Stimulated activated naive CD4-positive, alpha-beta T cell (primary cell): ENCODE measurements around the gene CHN1.
A peak's percentile ranks its signal among the peaks of the same experiment; 100 is the strongest.

ENCODE experiments used
- DNase-seq, 6 experiments: peaks; one replicate each; lab custom pipeline; 2025; lab: John Stamatoyannopoulos, UW

Gene CHN1

DNA sequence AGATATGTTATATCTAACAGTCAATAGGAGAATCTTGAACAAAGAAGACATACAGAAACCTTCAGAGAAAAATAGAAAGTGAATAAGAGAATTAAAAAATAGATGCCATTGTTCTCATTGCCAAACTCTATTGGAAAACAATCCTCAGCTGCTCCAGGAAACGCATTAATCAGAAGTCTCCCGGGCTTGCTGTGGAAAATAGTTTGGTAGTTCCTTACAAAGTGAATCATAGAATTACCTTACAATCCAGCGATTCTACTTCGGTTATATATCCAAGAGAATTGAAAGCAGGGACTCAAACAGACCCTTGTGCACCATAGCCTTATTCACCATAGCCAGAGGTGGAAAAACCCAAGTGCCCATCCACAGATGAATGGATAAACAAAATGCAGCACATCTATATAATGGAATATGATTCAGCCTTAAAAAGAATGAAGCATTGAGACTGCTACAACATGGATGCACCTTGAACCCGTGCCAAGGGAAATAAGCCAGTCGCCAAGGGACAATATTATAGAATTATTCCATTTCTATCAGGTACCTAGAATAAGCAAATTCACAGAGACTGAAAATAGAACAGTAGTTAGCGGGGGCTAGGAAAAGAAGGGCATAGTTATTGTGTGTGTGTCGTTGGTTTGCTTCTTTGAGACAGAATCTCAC is 219.0 kb downstream of the CHN1 start:
- no peak for DNase-seq

DNA sequence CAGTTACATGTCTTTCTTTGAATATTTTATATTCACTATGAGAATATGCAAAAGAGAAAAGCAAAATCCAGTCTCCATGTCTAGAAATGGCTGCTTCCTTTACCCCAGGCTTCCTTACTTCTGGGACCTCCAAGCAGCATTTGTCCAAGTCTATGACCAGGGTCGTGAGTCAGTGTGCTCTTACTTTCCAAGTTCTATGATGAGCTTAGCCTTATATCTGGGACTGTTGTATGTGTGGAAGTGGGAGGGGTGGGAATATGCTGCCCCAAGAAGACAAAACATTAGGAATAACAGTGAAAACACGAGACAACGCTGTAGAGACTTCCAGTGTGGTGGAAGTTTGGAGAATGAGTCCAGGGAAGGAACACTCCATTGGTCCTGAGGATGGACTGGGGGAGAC is 219.7 kb downstream of the CHN1 start:
- DNase-seq, result no peak

DNA sequence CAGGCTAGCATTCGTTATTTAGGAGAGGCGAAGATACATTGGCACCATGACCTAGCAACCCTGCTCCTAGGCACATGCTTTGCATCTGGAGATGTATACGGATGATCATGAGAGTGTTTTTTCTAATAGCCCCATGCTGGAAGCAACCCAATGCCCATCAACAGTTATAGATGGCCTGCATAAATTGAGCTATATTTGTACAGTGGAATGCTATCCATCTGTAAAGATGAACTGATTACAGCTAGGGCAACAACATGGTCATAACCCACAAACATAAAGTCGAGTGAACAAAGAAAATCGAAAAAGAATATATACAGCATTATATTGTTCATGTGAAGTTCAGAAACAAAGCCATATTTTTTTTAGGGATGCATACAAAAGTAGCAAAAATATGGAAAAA is 220.3 kb downstream of the CHN1 start:
- no peak for DNase-seq

DNA sequence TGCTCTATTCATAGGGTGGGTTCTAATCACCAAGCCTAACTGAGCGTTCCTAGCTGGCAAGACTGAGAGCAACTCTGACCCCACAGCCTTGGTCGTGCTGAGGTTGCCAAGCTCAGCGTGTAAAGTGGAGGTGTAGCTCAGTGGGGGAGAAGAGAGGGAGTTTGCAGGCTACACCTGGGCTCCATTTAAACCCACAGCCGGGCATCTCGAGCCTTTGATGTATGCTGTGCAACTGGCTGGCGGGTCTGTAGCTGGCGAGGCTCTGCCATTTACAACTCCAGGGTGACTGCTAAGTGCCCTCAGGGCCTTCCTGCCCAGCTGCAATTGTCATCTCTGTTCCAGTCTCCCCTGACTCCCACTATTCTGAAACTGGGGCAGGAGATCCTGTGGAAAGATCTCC is 220.9 kb downstream of the CHN1 start:
- DNase-seq, result no peak

DNA sequence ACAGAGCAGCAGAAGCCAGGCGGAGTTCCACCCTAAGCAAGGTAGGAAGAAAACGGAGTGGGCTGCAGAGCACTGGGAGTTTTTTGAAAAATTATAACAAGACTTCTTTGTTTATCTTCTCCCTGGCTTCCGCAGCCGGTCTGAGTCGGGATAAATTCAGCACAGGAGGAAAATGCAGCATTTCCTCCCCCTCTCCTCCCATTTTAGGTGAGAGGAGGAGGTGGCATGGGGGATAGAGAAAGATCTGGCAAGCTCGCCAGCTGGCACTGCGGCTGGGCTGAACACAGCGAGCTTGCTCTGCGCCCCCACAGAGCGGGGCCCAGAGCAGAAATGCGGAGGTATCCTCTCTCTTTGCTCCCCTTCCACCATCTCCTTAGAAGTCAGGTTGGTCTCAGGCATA is 223.2 kb downstream of the CHN1 start:
- no peak for DNase-seq

DNA sequence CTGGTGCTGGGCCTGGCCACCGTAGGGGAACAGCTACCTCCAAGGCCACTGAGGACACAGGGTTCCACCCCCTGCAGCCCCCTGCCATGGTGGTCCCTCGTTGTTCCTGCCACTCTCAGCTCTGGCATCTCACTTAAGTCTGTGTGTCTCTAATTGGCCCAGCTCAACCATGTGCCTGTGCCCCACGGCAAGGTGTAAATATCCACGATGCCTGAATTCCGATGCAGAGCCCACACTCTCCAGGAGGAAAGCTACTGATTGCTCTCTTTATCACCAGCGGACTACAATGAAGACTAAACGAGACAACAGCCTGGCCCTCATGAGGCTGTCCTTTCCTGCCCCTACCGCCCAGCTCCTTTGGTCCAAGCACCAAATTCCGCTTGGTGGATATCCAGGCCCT is 223.9 kb downstream of the CHN1 start:
- no peak for DNase-seq

DNA sequence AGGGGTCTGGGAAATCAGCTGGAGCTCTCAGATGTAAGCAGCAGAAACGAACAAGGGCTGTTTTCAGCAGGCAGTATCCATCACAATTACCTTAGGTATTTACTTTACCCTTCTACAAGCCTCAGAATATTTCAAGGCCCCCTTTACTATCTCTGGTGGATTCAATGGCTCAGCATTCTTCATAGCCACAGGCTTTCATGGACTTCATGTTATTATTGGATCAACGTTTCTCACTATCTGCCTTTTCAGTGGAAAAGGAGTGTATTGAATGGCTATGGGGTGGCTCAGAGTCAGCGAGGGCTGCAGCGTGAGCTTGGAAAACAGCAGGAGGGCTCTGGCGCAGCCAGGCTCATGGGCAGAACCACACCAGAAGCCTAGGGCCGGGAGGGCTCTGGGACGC is 224.3 kb downstream of the CHN1 start:
- no peak for DNase-seq

DNA sequence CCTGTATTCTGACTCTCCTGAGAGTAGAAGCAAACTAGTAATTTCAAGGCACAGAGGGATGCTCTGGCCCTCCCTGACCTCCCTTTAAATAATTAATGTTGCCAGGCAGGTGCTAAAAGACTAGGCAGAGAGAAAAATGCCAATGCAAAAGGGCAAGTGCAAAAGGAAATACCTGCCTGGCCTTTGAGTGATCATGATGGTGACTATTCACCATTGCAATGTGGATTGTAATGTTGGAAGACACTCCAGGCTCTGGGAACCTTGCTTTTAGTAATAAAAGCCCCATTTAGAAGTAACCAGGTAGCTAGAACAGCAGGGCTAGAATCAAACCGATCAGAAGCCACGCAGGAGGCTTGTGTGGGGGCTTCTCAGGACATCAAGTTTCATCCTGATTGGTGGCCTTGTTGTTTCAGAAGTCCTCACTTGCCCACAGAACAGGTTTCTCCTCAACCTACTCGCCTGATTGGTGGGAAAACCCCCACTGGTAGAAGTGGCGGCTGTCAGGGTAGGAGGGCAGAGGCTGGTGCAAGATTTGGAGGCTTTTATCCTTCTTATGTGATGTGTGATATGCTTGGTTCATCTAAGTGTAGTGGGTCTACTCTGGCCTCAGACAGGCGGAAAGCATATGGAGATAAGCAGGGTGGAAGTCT is 224.9 kb downstream of the CHN1 start:
- DNase-seq, result no peak

DNA sequence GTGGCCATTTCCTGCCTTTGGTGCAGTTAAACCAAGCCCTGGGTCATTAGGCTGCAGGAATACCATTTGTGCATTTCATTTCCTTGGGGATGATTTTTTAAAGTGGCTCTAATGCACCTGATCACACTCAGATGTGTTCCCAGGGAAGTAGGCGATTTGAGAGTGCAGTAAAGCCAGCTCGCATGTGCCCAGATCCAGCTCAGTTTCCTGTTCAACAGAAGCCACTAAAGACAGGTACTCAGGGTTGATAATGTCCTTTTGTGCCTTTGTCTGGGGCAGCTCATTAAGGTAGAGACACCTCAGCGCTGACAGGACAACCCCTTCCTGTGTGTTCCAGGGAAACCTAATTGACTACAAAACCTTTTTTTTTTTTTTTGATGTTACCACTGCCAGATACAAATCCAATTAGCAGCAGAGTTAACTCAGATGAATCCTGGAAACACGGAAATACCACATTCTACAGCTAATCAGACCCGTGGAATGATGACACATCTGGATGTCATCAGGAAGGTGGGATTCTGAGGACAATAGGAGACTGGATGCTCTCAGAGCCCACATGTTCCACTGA is 225.7 kb downstream of the CHN1 start:
- DNase-seq, result peak in 1 of 6 experiments; percentile 34

DNA sequence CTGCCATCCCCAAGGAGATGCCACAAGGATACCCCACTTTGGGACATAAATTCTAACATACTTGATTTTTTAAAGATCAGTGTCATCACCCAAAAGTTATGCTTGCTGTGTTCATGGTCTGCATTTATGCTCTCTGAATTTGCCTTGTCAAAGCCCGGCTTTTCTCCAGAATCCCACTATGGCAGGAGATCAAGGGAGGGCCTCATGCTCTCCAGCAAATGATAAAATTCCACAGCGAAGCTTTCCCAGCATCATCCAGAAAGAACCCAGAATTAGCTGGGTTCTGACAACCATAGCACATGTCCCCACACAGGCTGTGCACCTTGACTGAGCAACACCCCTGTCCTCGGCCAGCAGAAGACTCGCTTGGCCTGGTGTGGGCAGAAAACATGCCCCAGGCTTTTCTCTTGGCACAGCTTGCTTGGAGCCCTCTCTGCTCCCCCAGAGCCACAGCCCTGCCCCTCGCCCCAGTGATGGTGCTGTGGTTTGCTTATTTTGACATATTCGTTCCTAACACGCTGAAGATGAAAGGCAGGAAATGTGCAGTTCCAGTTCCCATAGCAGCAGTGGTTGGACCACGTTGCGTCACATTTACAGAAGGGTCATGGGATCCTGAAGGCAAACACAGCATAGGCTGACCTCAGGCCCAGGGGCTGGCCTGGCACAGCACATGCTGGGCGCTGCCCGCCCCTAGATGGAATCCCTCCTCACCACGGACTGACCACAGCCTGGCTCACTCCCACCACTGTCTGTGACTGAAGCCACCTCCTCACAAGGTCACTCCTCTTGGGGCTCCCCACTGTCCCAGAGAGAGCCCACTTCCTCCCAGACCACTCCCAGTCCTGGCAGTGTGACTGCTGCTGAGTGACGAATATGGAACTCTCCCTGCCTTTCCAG is 226.8 kb downstream of the CHN1 start:
- DNase-seq, result peak; percentile 51 to 91 (median 74)

DNA sequence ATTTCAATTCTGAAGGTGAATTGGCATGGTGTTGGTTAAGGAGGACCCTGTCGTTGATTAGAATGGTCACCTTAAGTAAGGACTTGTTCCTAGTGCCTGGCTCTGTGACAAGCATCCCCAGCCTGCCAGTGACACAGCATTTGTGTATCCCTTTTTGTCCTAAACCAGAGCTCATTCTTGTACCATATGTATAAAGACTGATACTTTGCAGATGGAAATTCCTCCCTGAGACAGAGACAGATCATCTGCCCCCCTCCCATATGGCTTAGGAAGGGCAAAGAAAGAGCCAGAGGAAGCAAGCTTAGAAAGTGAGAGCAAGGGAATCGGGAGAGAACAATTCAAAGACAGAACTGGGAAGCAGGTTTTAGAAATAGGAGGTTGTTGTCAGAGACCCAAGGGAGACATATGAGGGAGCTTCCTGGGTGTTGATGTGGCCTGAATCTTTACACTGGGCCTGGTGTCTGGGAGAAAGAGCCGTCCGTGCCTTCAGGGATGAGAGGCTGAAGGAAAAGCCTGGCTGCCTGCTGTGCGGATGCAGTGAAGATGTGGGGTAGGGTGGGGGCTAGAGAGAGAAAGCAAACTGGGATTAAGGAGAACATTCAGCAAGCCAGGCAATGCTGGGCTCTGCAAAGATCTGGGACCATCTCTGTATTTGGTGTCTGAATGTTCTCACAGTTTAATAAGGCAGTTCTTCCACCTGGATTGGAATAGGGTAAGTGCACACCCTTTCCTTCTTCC is 227.7 kb downstream of the CHN1 start:
- peak in 1 of 6 experiments; percentile 17 for DNase-seq

DNA sequence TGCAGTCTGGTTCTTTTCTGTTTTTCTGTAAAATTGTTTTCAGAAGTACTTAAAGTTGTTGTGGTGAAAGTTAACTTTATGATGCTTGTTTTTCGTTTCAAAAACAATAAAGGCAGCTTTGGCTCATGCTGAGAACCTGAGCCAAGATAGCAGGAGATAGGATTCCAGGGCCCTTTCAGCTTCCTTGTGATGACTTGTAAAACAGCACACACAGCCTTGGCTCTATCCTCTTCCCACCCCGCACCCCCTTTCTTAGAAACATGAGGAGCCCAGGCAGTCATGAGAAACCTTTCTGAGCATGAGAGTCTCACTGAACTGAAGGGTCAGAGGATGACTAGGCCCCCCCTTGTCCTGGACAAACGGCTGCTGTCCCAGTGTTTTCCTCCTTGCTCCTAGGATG is 228.5 kb downstream of the CHN1 start:
- no peak for DNase-seq

DNA sequence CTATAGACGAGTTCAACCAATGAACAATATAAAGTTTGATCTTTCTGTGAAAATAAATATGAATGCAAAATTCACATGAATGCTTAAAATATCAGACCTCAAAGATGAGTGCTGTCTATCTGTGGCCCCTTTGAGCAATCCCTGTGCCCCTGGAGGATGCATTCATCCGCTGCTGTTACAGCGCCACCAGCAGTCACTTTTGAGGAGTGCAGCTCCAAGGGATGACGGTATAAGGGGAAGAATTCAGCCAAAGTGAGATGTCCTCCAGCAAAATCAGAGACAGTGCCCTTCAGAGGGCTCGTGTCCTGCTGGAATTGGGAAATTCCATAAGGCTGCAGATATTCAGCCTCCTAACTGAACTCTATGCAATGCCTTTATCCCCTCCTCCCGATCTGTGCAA is 229.0 kb downstream of the CHN1 start:
- no peak for DNase-seq

DNA sequence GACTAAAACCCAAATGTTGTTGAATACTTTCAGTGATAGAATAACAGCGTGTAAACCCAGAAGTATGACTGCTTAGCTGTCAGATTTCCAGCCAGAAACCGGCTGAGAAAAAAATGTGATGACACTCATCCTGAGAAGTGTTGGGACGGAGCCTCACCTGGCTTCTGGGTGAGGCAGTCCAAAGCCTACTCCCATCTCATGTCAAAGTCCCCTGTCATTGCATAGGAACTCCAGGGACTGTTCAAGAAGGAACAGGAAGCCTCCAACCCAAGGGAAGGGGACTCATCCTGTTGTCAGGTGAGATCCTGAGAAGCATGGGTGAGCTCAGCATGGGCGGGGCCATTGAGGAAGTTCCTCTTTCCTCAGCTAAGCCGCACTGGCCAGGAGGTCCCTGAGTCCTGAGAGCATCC is 229.6 kb downstream of the CHN1 start:
- no peak for DNase-seq

DNA sequence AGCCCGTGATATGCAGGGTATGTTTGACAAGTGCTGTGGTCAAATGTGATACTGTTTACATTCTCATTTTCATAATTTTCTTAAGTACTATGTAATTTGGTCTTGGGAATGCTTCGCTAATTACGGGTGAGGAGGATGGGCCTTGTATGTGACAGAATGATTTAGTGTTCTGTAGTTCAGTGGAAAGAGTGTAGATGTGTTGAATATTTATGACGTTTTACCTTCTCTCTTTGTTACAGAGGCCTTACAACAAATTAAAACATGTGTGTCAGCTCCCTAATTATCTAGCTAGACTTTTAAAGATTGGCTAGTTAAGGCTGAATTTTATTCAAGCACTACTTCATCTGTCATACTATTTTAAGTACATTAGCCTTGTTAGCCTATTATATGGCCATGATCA is 230.3 kb downstream of the CHN1 start:
- no peak for DNase-seq

DNA sequence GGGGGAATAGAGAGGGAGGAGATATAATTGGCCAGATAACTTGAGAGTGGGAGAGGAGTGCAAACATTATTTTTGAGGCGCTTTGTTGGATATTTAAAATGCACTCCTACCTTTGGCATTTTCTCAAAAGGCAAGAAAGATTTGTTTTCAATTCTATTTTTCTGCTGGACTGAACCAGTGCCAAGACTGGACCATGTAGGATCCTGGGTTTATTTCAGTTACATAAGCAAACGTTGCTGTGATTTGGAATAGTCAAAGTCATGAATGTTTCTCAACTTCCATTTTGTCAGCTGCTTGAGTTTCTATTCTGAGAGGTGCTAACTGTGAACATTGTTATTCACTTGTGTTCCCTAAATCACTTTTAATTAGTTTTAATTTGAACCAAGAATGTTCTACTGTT is 232.0 kb downstream of the CHN1 start:
- no peak for DNase-seq

DNA sequence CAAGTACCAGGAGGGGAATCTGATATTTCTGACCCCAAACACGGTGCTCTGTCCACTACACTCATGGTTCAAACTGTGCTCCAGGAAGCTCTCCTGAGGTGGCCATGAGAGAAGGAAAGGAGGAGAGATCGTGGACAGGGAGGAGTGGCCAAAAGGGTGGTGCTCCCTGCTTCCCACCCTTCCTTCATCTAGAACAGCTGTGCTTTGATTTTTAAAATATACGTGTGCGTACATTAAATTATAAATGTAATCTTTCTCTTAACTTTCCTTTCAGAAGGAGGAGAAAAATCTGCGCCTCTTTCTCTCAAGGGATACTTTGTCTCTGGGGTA is 232.7 kb downstream of the CHN1 start:
- no peak for DNase-seq

DNA sequence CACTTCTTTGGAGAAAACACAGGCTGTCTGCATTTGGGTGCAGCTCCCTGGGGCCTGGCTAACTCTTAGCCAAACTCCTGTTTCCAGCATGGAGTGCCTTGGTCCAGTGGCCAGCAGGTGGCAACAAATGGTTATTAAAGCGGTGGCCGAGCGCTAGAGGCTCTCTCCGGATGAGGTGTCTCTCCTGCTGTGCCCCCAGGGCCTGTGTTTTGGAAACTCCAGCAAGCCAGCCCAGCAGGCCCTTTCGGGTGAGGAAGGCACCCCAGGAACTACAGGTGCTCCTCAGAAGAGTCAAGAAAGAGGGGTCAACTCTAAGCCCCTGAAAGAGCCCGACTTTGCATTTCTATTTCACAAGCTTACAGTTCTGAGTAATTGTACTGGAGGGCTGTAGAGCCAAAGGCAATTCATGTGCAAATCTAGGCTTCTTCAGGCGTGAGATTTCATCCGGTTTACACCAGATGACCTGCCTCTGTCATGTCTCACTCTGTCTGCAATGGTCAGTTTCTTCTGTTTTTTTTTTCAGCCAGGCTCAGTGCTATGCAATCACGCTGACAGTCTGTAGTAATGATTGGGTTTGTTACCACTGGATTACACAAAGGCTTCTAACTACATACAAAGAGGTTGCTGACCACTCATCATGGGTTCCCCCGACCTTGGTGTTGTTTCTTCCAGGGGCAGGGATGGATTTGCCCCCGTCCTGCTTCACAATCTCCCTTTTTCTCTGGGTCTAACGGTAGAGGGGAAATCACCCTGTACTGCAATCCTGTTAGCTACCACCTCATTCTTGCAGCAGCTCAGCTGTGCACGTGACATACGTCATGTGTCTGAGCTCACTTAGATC is 233.3 kb downstream of the CHN1 start:
- peak in 1 of 6 experiments; percentile 16 for DNase-seq

DNA sequence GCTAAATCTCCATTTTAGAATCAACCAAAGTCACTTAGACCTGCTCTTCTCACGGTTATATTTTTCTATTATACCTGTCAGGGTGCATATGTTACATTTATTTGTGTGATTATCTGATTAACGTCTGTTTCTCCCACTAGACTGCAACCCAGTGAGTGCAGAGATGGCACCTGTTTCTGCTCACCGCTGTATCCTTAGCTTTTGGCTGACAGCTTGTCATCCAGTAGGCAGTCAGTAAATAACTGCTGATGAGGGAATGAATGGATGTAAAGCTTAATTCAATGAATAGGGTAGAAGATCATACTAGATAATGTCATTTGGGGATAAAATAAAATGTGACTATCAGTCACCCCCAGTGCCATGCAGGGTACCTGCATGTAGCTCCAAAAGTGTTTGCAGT is 234.0 kb downstream of the CHN1 start:
- DNase-seq, result no peak

DNA sequence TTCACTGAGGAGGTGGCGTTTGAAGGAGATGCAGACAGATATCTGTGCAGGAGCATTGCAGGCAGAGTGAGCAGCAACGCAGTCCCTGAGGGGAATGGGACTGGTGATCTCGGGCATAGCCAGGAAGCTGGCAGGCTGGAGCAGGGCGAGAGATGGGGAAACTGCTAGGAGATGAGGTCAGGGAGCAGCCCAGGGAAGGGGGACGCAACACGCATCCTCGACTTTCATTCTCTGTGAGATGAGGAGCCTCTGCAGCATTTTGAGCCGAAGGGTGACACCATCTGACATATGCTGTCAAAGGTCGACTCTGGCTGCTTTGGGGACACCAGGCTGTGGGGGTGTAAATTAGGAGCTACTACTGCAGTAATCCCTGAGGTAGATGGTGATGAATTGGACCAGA is 236.6 kb downstream of the CHN1 start:
- DNase-seq, result no peak

DNA sequence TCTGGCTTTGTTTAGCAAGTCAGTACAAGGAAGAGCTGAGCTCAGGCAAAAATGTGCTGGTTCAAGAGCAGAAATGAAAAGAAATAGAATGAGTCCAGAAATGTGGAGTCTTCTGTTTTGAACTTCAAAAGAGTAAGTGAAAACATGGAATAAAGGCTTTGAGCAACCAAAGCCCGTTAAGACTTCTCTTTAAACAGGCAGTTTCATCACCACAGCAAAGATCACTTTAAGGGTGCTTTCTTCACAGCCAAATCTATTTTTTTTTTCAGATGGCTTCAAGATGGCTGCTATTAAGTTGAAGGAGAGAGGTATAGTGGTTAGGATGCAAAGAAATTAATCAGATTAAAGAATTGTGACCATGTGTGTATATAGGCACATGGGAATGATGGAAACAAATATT is 238.9 kb downstream of the CHN1 start:
- no peak for DNase-seq
